H9 (cell line): ENCODE results near the gene PRAMEF13. TPM values are rescaled to one million over a fixed set of nuclear protein-coding genes. Genes with fewer than 3 reads are reported as not detected.
"Not testable (repeated sequence)": the region's sequence is repeated elsewhere in the genome, so short reads cannot be mapped to it uniquely, and the experiment has no call there.

Source experiments
- DNase-seq: peaks from one replicate; pipeline ENCODE4 v3.0.0-alpha.2; 2017
- H2AFZ ChIP-seq: one replicate; pipeline ENCODE4 v1.6.1; 2013; ENCODE audit warnings: mild to moderate bottlenecking, low read length, control low read depth, moderate library complexity
- H2AK5ac ChIP-seq: 2 replicates; pipeline ENCODE4 v1.6.1; 2013; ENCODE audit warnings: low read length, control low read depth, mixed read lengths; ENCODE audit not compliant: insufficient read length
- H2BK120ac ChIP-seq: one replicate; pipeline ENCODE4 v1.6.1; 2013; ENCODE audit warnings: low read depth, mild to moderate bottlenecking, low read length, control low read depth, inconsistent platforms; ENCODE audit not compliant: poor library complexity, severe bottlenecking
- H2BK12ac ChIP-seq: 2 replicates; pipeline ENCODE4 v1.6.1; 2013; ENCODE audit warnings: low read length, control low read depth, mixed read lengths, low read depth; ENCODE audit not compliant: insufficient read length
- H2BK15ac ChIP-seq: 2 replicates; pipeline ENCODE4 v1.6.1; 2013; ENCODE audit warnings: low read depth, low read length, control low read depth
- H2BK20ac ChIP-seq: one replicate; pipeline ENCODE4 v1.6.1; 2013; ENCODE audit warnings: low read depth, mild to moderate bottlenecking, low read length, control low read depth, inconsistent platforms; ENCODE audit not compliant: poor library complexity, severe bottlenecking
- H2BK5ac ChIP-seq: 2 replicates; pipeline ENCODE4 v1.6.1; 2013; ENCODE audit warnings: low read length, control low read depth, mixed read lengths; ENCODE audit not compliant: insufficient read length
- H3K14ac ChIP-seq: 2 replicates; pipeline ENCODE4 v1.6.1; 2013; ENCODE audit warnings: low read length, control low read depth; ENCODE audit not compliant: insufficient read depth
- H3K18ac ChIP-seq: 2 replicates; pipeline ENCODE4 v1.6.1; 2013; ENCODE audit warnings: low read depth, mild to moderate bottlenecking, mixed read lengths, low read length, control low read depth; ENCODE audit not compliant: insufficient read length
- H3K23ac ChIP-seq: 2 replicates; pipeline ENCODE4 v1.6.1; 2013; ENCODE audit warnings: low read length, control low read depth, mixed read lengths, low read depth; ENCODE audit not compliant: insufficient read length
- H3K23me2 ChIP-seq: 2 replicates; pipeline ENCODE4 v1.6.1; 2013; ENCODE audit warnings: low read depth, mild to moderate bottlenecking, mixed read lengths, low read length, control low read depth; ENCODE audit not compliant: insufficient read length, poor library complexity, severe bottlenecking
- H3K27ac ChIP-seq: 2 replicates; pipeline ENCODE4 v1.5.1; 2013; ENCODE audit warnings: low read length, control low read depth, mixed read lengths, low read depth; ENCODE audit not compliant: insufficient read length
- H3K27me3 ChIP-seq: 2 replicates; pipeline ENCODE4 v1.6.1; 2013; ENCODE audit warnings: low read length, control low read depth, inconsistent platforms; ENCODE audit not compliant: insufficient read depth
- H3K4ac ChIP-seq: 2 replicates; pipeline ENCODE4 v1.6.1; 2013; ENCODE audit warnings: low read depth, mild to moderate bottlenecking, control low read depth, inconsistent platforms, low read length, moderate library complexity
- H3K4me1 ChIP-seq: 2 replicates; pipeline ENCODE4 v1.6.1; 2013; ENCODE audit warnings: low read length, control low read depth, inconsistent platforms; ENCODE audit not compliant: insufficient read depth
- H3K4me2 ChIP-seq: 2 replicates; pipeline ENCODE4 v1.6.1; 2013; ENCODE audit warnings: low read length, control low read depth, mixed read lengths; ENCODE audit not compliant: insufficient read length, insufficient read depth
- H3K56ac ChIP-seq: 2 replicates; pipeline ENCODE4 v1.6.1; 2013; ENCODE audit warnings: low read depth, mild to moderate bottlenecking, mixed read lengths, low read length, control low read depth; ENCODE audit not compliant: insufficient read length
- H3K79me1 ChIP-seq: 2 replicates; pipeline ENCODE4 v1.6.1; 2013; ENCODE audit warnings: low read depth, mild to moderate bottlenecking, moderate library complexity, low read length, control low read depth, inconsistent platforms; ENCODE audit not compliant: insufficient read depth, poor library complexity, severe bottlenecking
- H3K79me2 ChIP-seq: 2 replicates; pipeline ENCODE4 v1.6.1; 2013; ENCODE audit warnings: low read length, control low read depth, inconsistent platforms; ENCODE audit not compliant: insufficient read depth
- H3K9ac ChIP-seq: 2 replicates; pipeline ENCODE4 v1.6.1; 2013; ENCODE audit warnings: low read length, control low read depth, mixed read lengths; ENCODE audit not compliant: insufficient read length; ENCODE audit errors: extremely low read depth
- H3K9me3 ChIP-seq: one replicate; pipeline ENCODE4 v1.6.1; 2013; ENCODE audit warnings: low read depth, low read length, inconsistent platforms; ENCODE audit not compliant: control insufficient read depth
- H3T11ph ChIP-seq: one replicate; pipeline ENCODE4 v1.6.1; 2013; ENCODE audit warnings: mild to moderate bottlenecking, low read length, control low read depth, inconsistent platforms
- H4K20me1 ChIP-seq: one replicate; pipeline ENCODE4 v1.6.1; 2013; ENCODE audit not compliant: control insufficient read depth, insufficient read length, insufficient read depth
- H4K5ac ChIP-seq: 2 replicates; pipeline ENCODE4 v1.6.1; 2013; ENCODE audit warnings: low read depth, mild to moderate bottlenecking, mixed read lengths, low read length, control low read depth; ENCODE audit not compliant: insufficient read length
- H4K8ac ChIP-seq: replicated peaks from 2 replicates; pipeline ENCODE4 v1.6.1; 2013; ENCODE audit warnings: low read length, control low read depth, mixed read lengths, low read depth; ENCODE audit not compliant: insufficient read length
- H4K91ac ChIP-seq: 2 replicates; pipeline ENCODE4 v1.6.1; 2013; ENCODE audit warnings: low read depth, mild to moderate bottlenecking, moderate library complexity, mixed read lengths, low read length, control low read depth; ENCODE audit not compliant: insufficient read length
- H3K27ac Mint-ChIP-seq, 3 experiments: 2 replicates in 2 of 3; 3 replicates in 1 of 3; pipeline ENCODE4 v1.8.0; 2020 to 2021; ENCODE audit warnings: mixed read lengths in 3 of 3, mild to moderate bottlenecking in 1 of 3, moderate library complexity in 1 of 3
- H3K27me3 Mint-ChIP-seq: 2 replicates; pipeline ENCODE4 v1.8.0; 2021; ENCODE audit warnings: low read depth, mild to moderate bottlenecking, moderate library complexity, mixed read lengths
- H3K36me3 Mint-ChIP-seq, 3 experiments: 2 replicates in 2 of 3; 3 replicates in 1 of 3; pipeline ENCODE4 v1.8.0; 2020 to 2021; ENCODE audit warnings: low read depth in 3 of 3, mixed read lengths in 3 of 3; ENCODE audit not compliant: insufficient read depth in 1 of 3
- H3K4me1 Mint-ChIP-seq, 2 experiments: 2 replicates each; pipeline ENCODE4 v1.8.0; 2020; ENCODE audit warnings: mixed read lengths in 2 of 2
- H3K4me3 Mint-ChIP-seq, 2 experiments: 2 replicates in 1 of 2; 3 replicates in 1 of 2; pipeline ENCODE4 v1.8.0; 2020 to 2021; ENCODE audit warnings: mild to moderate bottlenecking in 2 of 2, mixed read lengths in 2 of 2, moderate library complexity in 1 of 2
- H3K9me3 Mint-ChIP-seq, 2 experiments: 2 replicates in 1 of 2; 3 replicates in 1 of 2; pipeline ENCODE4 v1.8.0; 2020; ENCODE audit warnings: mild to moderate bottlenecking in 2 of 2, mixed read lengths in 2 of 2, moderate library complexity in 1 of 2
- WGBS: extraction: QIAGEN DNeasy Blood & Tissue Kit; methylation state at CpG from one replicate; pipeline ENCODE4 v1.1.7; 2013; ENCODE audit warnings: missing lambda C conversion rate, low lambda C conversion rate, mixed read lengths; ENCODE audit not compliant: insufficient read length; ENCODE audit errors: extremely low coverage; 5-methylcytosine and 5-hydroxymethylcytosine counted together
- long read RNA-seq: library from polyadenylated mRNA; unstranded; transcript quantifications from one replicate; pipeline ENCODE4 v2.0.0, GENCODE V29; 2020
- total RNA-seq: library from RNA; stranded (reverse); gene quantifications from 2 replicates; pipeline ENCODE4 v1.2.1, GENCODE V29; 2021

PRAMEF13 gene
- total RNA-seq = not detected in 2 replicates
- long read RNA-seq = 0 reads

DNA sequence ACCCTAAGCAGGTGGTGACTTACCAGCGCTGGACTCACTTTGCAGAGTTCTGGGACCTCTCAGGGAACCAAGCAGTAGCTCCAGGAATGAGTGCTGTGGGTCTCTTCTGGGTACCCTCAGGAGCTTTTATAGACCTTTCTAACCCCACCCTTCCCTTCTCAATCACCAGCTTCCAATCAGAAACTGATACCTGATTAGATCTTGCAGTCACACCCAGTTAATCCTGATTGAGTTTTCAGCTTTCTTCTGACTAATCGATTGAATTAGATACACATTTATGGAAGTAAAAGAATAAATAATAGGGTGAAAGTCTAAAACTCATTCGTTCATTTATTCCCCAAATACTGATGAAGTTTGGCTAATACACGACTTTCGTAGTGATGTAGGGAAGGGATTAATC is at the start of gene PRAMEF13:
Gene PRAMEF13 (minus strand): TSS at position 101 of the 400 bp plus-strand sequence. CDS start 1,820 bp downstream, outside the sequence.
- DNase-seq, H3T11ph ChIP-seq, H3K4me1 ChIP-seq, H3K23me2 ChIP-seq, H4K20me1 ChIP-seq, H3K27me3 Mint-ChIP-seq, H2BK120ac ChIP-seq, H3K4me1 Mint-ChIP-seq, H3K9ac ChIP-seq, H3K79me2 ChIP-seq, H3K79me1 ChIP-seq, H2BK12ac ChIP-seq, H3K27me3 ChIP-seq, H3K4me3 Mint-ChIP-seq, H3K9me3 ChIP-seq, H3K14ac ChIP-seq, H2BK20ac ChIP-seq, H3K4me2 ChIP-seq, H2AK5ac ChIP-seq, H4K8ac ChIP-seq, H3K27ac Mint-ChIP-seq, H4K5ac ChIP-seq, H4K91ac ChIP-seq, H3K27ac ChIP-seq, H3K18ac ChIP-seq, H3K36me3 Mint-ChIP-seq, H2AFZ ChIP-seq, H3K56ac ChIP-seq, H2BK5ac ChIP-seq, H3K9me3 Mint-ChIP-seq, H3K4ac ChIP-seq, H3K23ac ChIP-seq, H2BK15ac ChIP-seq: not testable (repeated sequence)
- no CpG with 5 or more reads among the region's 5 CpGs for WGBS

- not testable (repeated sequence) for H3K27ac Mint-ChIP-seq, H3K4ac ChIP-seq, H3K23me2 ChIP-seq, H3K9ac ChIP-seq, H2BK120ac ChIP-seq, H3K4me1 Mint-ChIP-seq, H3K23ac ChIP-seq, H3K56ac ChIP-seq, H3K14ac ChIP-seq, H3K18ac ChIP-seq, H3T11ph ChIP-seq, H4K20me1 ChIP-seq, H3K4me2 ChIP-seq, H4K91ac ChIP-seq, H3K79me2 ChIP-seq, H2AFZ ChIP-seq, H4K5ac ChIP-seq, H3K27me3 ChIP-seq, H2BK5ac ChIP-seq, H2BK12ac ChIP-seq, H3K4me1 ChIP-seq, H2BK15ac ChIP-seq, H2BK20ac ChIP-seq, H3K27ac ChIP-seq, H3K79me1 ChIP-seq, H2AK5ac ChIP-seq, DNase-seq, H3K4me3 Mint-ChIP-seq, H4K8ac ChIP-seq, H3K27me3 Mint-ChIP-seq
- Mint-ChIP-seq H3K9me3 (peaks cover 45 to 46% of the 10 kb centered on the region in 2 experiments), H3K36me3 (peaks cover 12 to 31% (median 16%) of the 10 kb centered on the region in 3 experiments; a peak in 6 of 7 replicates)
- WGBS = no CpG with 5 or more reads among the region's 7 CpGs
- H3K9me3 ChIP-seq = peaks cover 47% of the 10 kb centered on the region
Measured at GRCh38 chr1:13247122-13247521, 45.9 kb upstream of the PRAMEF13 start.
